ENCODE results near the gene THADA.

Gene THADA

GRCh38 chr2:43355399-43355798 lies 240.4 kb downstream of the THADA start:
- no peak for DNase-seq (ENCODE audit: low read depth in 2 of 2)

GRCh38 chr2:43349904-43350303 lies 245.9 kb downstream of the THADA start:
- DNase-seq (ENCODE audit: low read depth in 2 of 2), result no peak

- DNase-seq (ENCODE audit: low read depth in 2 of 2), result no peak
These were observed 246.8 kb downstream of the THADA start for GRCh38 chr2:43348908-43349661.

- DNase-seq (ENCODE audit: low read depth in 2 of 2), result no peak
These were observed 248.1 kb downstream of the THADA start for GRCh38 chr2:43347746-43348145.

GRCh38 chr2:43346602-43347567 lies 249.0 kb downstream of the THADA start:
- DNase-seq (ENCODE audit: low read depth in 2 of 2), result no peak

- DNase-seq (ENCODE audit: low read depth in 2 of 2), result no peak
These were observed 250.0 kb downstream of the THADA start for GRCh38 chr2:43345872-43346271.

GRCh38 chr2:43345391-43345813 lies 250.4 kb downstream of the THADA start:
- no peak for DNase-seq (ENCODE audit: low read depth in 2 of 2)

GRCh38 chr2:43344868-43345373 lies 250.9 kb downstream of the THADA start:
- DNase-seq (ENCODE audit: low read depth in 2 of 2), result no peak

- no peak for DNase-seq (ENCODE audit: low read depth in 2 of 2)
These were observed 252.1 kb downstream of the THADA start for GRCh38 chr2:43343573-43344304.

- DNase-seq (ENCODE audit: low read depth in 2 of 2), result no peak
These were observed 253.7 kb downstream of the THADA start for GRCh38 chr2:43341959-43342757.

- no peak for DNase-seq (ENCODE audit: low read depth in 2 of 2)
These were observed 254.9 kb downstream of the THADA start for GRCh38 chr2:43340945-43341356.

GRCh38 chr2:43340066-43340465 lies 255.8 kb downstream of the THADA start:
- no peak for DNase-seq (ENCODE audit: low read depth in 2 of 2)

- no peak for DNase-seq (ENCODE audit: low read depth in 2 of 2)
These were observed 262.1 kb downstream of the THADA start for GRCh38 chr2:43333656-43334144.

- no peak for DNase-seq (ENCODE audit: low read depth in 2 of 2)
These were observed 262.7 kb downstream of the THADA start for GRCh38 chr2:43333101-43333655.

GRCh38 chr2:43332653-43333052 lies 263.2 kb downstream of the THADA start:
- DNase-seq (ENCODE audit: low read depth in 2 of 2), result no peak

GRCh38 chr2:43331422-43331821 lies 264.4 kb downstream of the THADA start:
- DNase-seq (ENCODE audit: low read depth in 2 of 2), result no peak

- DNase-seq (ENCODE audit: low read depth in 2 of 2), result no peak
These were observed 266.2 kb downstream of the THADA start for GRCh38 chr2:43329637-43330036.

- no peak for DNase-seq (ENCODE audit: low read depth in 2 of 2)
These were observed 267.0 kb downstream of the THADA start for GRCh38 chr2:43328832-43329231.

GRCh38 chr2:43328133-43328532 lies 267.7 kb downstream of the THADA start:
- no peak for DNase-seq (ENCODE audit: low read depth in 2 of 2)

- no peak for DNase-seq (ENCODE audit: low read depth in 2 of 2)
These were observed 268.7 kb downstream of the THADA start for GRCh38 chr2:43327119-43327518.

All from stimulated activated CD8-positive, alpha-beta memory T cell treated with anti-CD3 and anti-CD28 coated beads, Interleukin-7, amount 100 ng/mL, for 4 hours (primary cell).